ENCODE results near the gene P3H3.

DNA sequence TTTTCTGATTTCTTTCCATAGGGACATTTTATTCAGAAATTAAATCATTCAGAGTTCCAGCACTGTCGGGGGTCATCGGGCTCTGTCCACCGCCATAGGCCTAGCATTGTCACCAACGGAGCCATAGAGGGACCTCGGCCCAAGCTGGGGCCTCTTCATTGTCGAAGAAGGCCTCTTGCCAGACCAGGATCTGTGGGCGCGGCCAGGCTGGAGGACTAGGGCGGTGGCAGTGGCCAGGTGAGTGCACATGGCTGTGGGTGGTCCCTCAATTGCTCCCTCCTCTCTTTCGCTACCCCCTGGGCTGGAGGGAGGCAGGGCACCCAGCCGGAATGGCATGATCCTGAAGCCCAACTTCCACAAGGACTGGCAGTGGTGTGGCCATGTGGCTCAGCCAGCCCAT is 55.5 kb downstream of the P3H3 start:
- no peak for TF ChIP-seq POLR2AphosphoS5 (IDR thresholded peaks at IDR 0.05)
- TF ChIP-seq, protein P1, sequence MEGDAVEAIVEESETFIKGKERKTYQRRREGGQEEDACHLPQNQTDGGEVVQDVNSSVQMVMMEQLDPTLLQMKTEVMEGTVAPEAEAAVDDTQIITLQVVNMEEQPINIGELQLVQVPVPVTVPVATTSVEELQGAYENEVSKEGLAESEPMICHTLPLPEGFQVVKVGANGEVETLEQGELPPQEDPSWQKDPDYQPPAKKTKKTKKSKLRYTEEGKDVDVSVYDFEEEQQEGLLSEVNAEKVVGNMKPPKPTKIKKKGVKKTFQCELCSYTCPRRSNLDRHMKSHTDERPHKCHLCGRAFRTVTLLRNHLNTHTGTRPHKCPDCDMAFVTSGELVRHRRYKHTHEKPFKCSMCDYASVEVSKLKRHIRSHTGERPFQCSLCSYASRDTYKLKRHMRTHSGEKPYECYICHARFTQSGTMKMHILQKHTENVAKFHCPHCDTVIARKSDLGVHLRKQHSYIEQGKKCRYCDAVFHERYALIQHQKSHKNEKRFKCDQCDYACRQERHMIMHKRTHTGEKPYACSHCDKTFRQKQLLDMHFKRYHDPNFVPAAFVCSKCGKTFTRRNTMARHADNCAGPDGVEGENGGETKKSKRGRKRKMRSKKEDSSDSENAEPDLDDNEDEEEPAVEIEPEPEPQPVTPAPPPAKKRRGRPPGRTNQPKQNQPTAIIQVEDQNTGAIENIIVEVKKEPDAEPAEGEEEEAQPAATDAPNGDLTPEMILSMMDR (IDR thresholded peaks at IDR 0.05), result no peak
- no peak for TF ChIP-seq POLR2A (IDR thresholded peaks at IDR 0.05)
